ENCODE data around the gene VAV2.

GRCh38 chr9:133919253-133920115 lies 72.6 kb downstream of the VAV2 start:
- TF ChIP-seq CTCF (IDR thresholded peaks at IDR 0.05) (no peak), ZFX (IDR thresholded peaks at IDR 0.05; ENCODE audit: borderline replicate concordance) (no peak)
